Muscle of leg (tissue), 11 donors: ENCODE results near the gene DCTN4. TPM values are rescaled to one million over a fixed set of nuclear protein-coding genes. Genes with fewer than 3 reads are reported as not detected.

Source experiments
- DNase-seq: peaks from one replicate; pipeline ENCODE4 v3.0.0; 2013
- H3K27ac ChIP-seq: one replicate; pipeline ENCODE4 v1.5.1; 2013; ENCODE audit warnings: mild to moderate bottlenecking, low read length, control low read depth
- H3K27me3 ChIP-seq: one replicate; pipeline ENCODE4 v1.6.1; 2013; ENCODE audit warnings: low read length; ENCODE audit not compliant: control insufficient read depth, insufficient read depth
- H3K36me3 ChIP-seq: one replicate; pipeline ENCODE4 v1.6.1; 2013; ENCODE audit warnings: low read length; ENCODE audit not compliant: control insufficient read depth, insufficient read depth
- H3K4me1 ChIP-seq: one replicate; pipeline ENCODE4 v1.6.1; 2013; ENCODE audit warnings: low read length; ENCODE audit not compliant: control insufficient read depth, insufficient read depth
- H3K4me3 ChIP-seq: one replicate; pipeline ENCODE4 v1.5.1; 2013; ENCODE audit warnings: low read length, control low read depth
- H3K9me3 ChIP-seq: replicated peaks from 2 replicates; pipeline ENCODE4 v1.6.1; 2013; ENCODE audit warnings: low read depth, low read length; ENCODE audit not compliant: control insufficient read depth
- WGBS: methylation state at CpG from one replicate; pipeline ENCODE4 v1.1.5; 2013; ENCODE audit warnings: missing lambda C conversion rate; ENCODE audit not compliant: insufficient coverage; 5-methylcytosine and 5-hydroxymethylcytosine counted together
- polyA plus RNA-seq, 8 donors: library from polyadenylated mRNA; unstranded; fragments of 120-200 nt; gene quantifications; one replicate each; pipeline versions ENCODE4 v1.2.1 to v1.2.3, GENCODE V29; 2013; ENCODE audit warnings: inconsistent platforms in 1 of 8, low replicate concordance in 1 of 8; ENCODE audit not compliant: insufficient read length in 8 of 8, insufficient read depth in 1 of 8
- total RNA-seq: library from RNA; stranded (reverse); fragments of 120-200 nt; gene quantifications from one replicate; pipeline ENCODE4 v1.2.4, GENCODE V29; 2013

Gene DCTN4
- total and polyA plus RNA-seq, 9 donors: 33.1 to 43.8 (median 36.4) TPM

- peaks cover 37% of the 10 kb centered on the region for H3K4me1 ChIP-seq
Observed at GRCh38 chr5:150672884-150673275, 85.9 kb downstream of the DCTN4 start.

GRCh38 chr5:150672237-150672883 is 86.5 kb downstream of the DCTN4 start:
- Histone ChIP-seq H3K27me3 (peaks cover 7% of the 10 kb centered on the region), H3K27ac (peak overlapping the region; percentile 78), H3K4me3 (peak overlapping the region; percentile 61), H3K4me1 (peaks cover 37% of the 10 kb centered on the region), H3K36me3 (peaks cover 5% of the 10 kb centered on the region), H3K9me3 (no peaks in the 10 kb centered on the region)
- DNase-seq: peak; percentile 71
- 4% methylated on average over 22 of the region's 38 CpGs for WGBS

More at GRCh38 chr5:150672884-150673275, 85.9 kb downstream of the DCTN4 start:
- DNase-seq: no peak
- Histone ChIP-seq H3K36me3 (peaks cover 5% of the 10 kb centered on the region), H3K4me3 (peak overlapping the region; percentile 61), H3K27me3 (peaks cover 7% of the 10 kb centered on the region), H3K27ac (peak overlapping the region; percentile 78), H3K9me3 (no peaks in the 10 kb centered on the region)
- 66% methylated on average over 3 of the region's 7 CpGs for WGBS

- WGBS: 1% methylated on average over 29 of the region's 51 CpGs
- peak; percentile 34 for DNase-seq
- no peaks in the 10 kb centered on the region for H3K9me3 ChIP-seq
- H3K36me3 ChIP-seq: peaks cover 3% of the 10 kb centered on the region
- peaks cover 7% of the 10 kb centered on the region for H3K27me3 ChIP-seq
- H3K4me1 ChIP-seq: peaks cover 37% of the 10 kb centered on the region
- H3K4me3 ChIP-seq: peak overlapping the region; percentile 61
- peak overlapping the region; percentile 47 for H3K27ac ChIP-seq
Observed at GRCh38 chr5:150671509-150672236, 87.1 kb downstream of the DCTN4 start.

- WGBS: no CpG with 5 or more reads among the region's 2 CpGs
- peaks cover 7% of the 10 kb centered on the region for H3K27me3 ChIP-seq
- H3K36me3 ChIP-seq: no peaks in the 10 kb centered on the region
- H3K9me3 ChIP-seq: no peaks in the 10 kb centered on the region
- peak; percentile 69 for DNase-seq
- no peak overlapping the region for H3K4me3 ChIP-seq
- no peak overlapping the region for H3K27ac ChIP-seq
- peaks cover 37% of the 10 kb centered on the region for H3K4me1 ChIP-seq
Observed at GRCh38 chr5:150670948-150671310, 87.9 kb downstream of the DCTN4 start.

GRCh38 chr5:150670275-150670947 is 88.4 kb downstream of the DCTN4 start:
- no peak overlapping the region for H3K27ac ChIP-seq
- no peak overlapping the region for H3K4me3 ChIP-seq
- no peak for DNase-seq
- 83% methylated on average over 12 of the region's 14 CpGs for WGBS
- H3K36me3 ChIP-seq: no peaks in the 10 kb centered on the region
- H3K27me3 ChIP-seq: peaks cover 7% of the 10 kb centered on the region
- H3K4me1 ChIP-seq: peaks cover 37% of the 10 kb centered on the region
- no peaks in the 10 kb centered on the region for H3K9me3 ChIP-seq

- 80% methylated on average over 1 of the region's 12 CpGs for WGBS
- Histone ChIP-seq H3K9me3 (no peaks in the 10 kb centered on the region), H3K4me3 (no peak overlapping the region)
Observed at GRCh38 chr5:150665044-150665443, 93.8 kb downstream of the DCTN4 start.

GRCh38 chr5:150663936-150664335 is 94.9 kb downstream of the DCTN4 start:
- Histone ChIP-seq H3K4me3 (no peak overlapping the region), H3K27ac (no peak overlapping the region), H3K27me3 (no peaks in the 10 kb centered on the region), H3K4me1 (peaks cover 34% of the 10 kb centered on the region), H3K9me3 (no peaks in the 10 kb centered on the region), H3K36me3 (no peaks in the 10 kb centered on the region)
- WGBS: 83% methylated on average over 1 of the region's 3 CpGs
- no peak for DNase-seq

More at GRCh38 chr5:150665044-150665443, 93.8 kb downstream of the DCTN4 start:
- DNase-seq: no peak
- Histone ChIP-seq H3K4me1 (peaks cover 23% of the 10 kb centered on the region), H3K27me3 (no peaks in the 10 kb centered on the region), H3K36me3 (no peaks in the 10 kb centered on the region), H3K27ac (no peak overlapping the region)

GRCh38 chr5:150662731-150663516 is 95.9 kb downstream of the DCTN4 start:
- Histone ChIP-seq H3K27ac (no peak overlapping the region), H3K4me1 (peaks cover 44% of the 10 kb centered on the region), H3K27me3 (no peaks in the 10 kb centered on the region), H3K9me3 (no peaks in the 10 kb centered on the region), H3K4me3 (no peak overlapping the region), H3K36me3 (no peaks in the 10 kb centered on the region)
- WGBS: 67% methylated on average over 1 of the region's 4 CpGs
- DNase-seq: no peak

GRCh38 chr5:150661821-150662596 is 96.8 kb downstream of the DCTN4 start:
- H3K27me3 ChIP-seq: no peaks in the 10 kb centered on the region
- H3K4me1 ChIP-seq: peaks cover 53% of the 10 kb centered on the region
- H3K36me3 ChIP-seq: no peaks in the 10 kb centered on the region
- no peak overlapping the region for H3K27ac ChIP-seq
- DNase-seq: no peak
- WGBS: 84% methylated on average over 7 of the region's 10 CpGs
- no peak overlapping the region for H3K4me3 ChIP-seq
- H3K9me3 ChIP-seq: no peaks in the 10 kb centered on the region
